DMS 273 (cell line): ENCODE results near the gene TRIM29.
A peak's percentile ranks its signal among the peaks of the same experiment; 100 is the strongest.

Source experiments
- DNase-seq: peaks from one replicate; lab custom pipeline; 2025; ENCODE audit not compliant: unreplicated experiment; lab: John Stamatoyannopoulos, UW

TRIM29 gene

GRCh38 chr11:120097721-120098385 lies 40.1 kb downstream of the TRIM29 start:
- DNase-seq, result no peak

GRCh38 chr11:120096369-120097191 lies 41.3 kb downstream of the TRIM29 start:
- no peak for DNase-seq

- no peak for DNase-seq
Measured at GRCh38 chr11:120095516-120095915, 42.4 kb downstream of the TRIM29 start.

- no peak for DNase-seq
Measured at GRCh38 chr11:120091701-120092100, 46.2 kb downstream of the TRIM29 start.

GRCh38 chr11:120091121-120091520 lies 46.8 kb downstream of the TRIM29 start:
- no peak for DNase-seq

GRCh38 chr11:120090411-120090810 lies 47.5 kb downstream of the TRIM29 start:
- no peak for DNase-seq

DNA sequence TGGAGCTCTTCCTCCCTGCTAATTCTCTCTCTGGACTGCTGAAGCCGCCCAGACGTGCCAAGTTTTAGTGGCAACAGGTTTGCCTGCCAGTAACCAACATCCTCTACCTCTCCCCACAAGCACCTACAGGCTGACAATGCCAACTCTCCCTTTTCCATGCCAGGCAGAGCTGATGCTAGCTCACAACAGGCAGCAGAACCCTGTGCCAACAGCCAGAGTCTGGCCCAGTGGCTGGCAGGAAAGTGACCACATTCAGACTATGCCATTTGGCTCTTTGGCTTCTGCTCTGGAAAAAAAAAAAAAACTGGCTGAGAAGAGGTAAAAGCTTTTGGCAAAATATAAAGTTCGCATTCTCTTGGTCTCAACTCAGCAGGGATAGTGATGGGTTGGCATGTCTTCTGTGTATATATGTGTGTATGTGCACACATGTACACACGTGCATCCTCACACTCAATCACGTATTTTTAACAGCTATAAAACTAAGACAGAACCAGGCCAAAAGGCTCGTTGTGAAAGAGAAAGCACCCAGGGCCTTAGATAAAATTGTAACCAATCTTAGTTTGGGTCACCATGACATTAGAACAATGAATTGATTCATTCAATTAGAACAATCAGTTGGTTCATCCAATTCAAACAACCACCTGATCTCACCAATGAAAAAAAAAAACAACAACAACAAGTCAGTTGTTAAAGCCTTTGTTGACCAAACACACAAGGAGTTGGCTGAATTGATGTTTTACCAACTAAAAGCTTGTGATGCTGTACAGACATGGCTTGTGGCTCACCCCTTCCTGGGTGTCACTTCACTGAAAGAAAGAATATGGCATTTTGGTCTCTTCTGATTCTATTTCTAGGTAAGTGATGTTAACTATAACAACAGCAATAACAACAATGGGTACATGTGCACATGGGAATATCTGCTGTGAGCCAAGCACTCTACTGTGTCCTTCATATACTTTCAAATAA lies 48.6 kb downstream of the TRIM29 start:
- no peak for DNase-seq

DNA sequence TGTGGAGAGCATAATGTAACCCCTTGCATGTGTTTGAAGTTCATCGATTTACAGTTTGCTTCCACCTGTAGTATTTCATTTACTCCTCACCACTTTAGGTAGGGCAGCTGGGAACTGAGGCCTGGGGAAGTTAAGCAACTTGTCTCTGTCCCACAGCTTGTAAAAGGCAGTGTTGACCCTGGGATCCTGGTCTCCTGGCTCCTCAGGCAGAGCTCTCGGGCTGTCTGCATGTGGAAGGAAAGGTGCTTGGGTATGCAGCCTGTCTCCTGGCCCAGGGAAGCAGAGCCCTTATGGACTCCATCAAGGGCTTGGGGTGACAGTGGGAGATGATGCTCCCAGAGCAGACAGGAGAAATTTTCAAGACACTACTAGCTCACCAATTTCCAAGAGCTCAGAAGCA lies 49.9 kb downstream of the TRIM29 start:
- no peak for DNase-seq

GRCh38 chr11:120086651-120087050 lies 51.3 kb downstream of the TRIM29 start:
- no peak for DNase-seq

DNA sequence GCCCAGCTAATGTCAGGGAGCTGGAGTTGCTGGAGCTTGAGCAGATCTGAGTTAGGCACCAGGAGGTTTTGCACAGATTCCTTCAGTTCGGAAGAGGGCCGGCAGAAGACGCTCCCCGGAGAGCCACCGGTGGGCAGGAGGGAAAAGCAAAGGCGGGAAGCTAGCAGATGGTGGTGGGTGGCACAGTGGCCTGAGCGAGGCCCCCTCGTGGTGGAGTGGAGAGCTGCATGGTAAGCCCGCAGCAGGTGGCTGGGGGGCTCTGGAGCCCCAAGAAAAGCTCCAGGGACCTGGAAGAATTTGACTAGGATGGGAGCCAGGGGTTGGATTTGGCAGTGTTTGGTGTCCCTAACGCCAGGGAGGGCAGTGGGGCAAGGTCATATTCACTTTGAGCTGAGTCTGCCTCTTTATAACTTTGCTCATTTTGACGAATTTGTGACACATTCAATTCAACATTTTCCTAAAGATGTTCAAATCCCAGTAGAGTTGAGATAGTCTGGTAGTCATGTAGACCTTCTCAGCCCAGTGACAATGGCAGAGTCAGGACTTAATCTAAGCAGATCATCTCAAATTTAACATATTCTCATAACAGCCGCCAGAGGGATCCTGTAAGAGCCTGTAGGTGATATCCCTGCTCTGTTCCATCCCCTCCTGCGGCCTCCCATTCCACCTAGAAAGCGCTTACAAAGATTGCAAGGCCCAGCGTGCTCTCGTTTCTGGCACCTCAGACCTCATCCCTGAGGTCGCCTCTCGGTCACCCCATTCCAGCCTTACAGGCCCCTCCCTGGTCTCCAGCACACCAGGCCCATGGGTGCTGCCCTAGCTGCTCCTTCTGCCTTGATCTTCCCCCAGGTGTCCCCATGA lies 57.9 kb downstream of the TRIM29 start:
- DNase-seq, result peak; percentile 40

DNA sequence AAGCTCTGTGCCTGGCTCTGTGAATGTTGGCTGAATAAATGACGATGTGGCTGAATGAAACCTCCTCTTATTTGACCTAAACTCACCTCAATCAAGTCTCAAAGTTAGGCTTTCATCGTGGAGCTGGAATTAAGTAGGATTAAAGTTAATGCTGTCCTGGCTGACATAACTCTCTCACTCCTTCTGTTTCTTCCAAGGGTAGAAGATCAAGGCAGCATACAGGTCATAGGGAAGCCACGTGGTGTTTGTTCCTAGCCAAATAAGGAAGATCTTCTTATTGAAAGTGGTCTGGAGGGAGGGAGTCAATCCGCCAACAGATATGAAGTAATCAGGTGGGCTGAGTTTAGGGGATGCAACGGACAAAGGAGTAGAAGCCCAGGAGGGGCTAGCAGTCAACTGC lies 59.5 kb downstream of the TRIM29 start:
- DNase-seq, result no peak

- peak; percentile 30 for DNase-seq
Measured at GRCh38 chr11:120074076-120074475, 63.8 kb downstream of the TRIM29 start.

DNA sequence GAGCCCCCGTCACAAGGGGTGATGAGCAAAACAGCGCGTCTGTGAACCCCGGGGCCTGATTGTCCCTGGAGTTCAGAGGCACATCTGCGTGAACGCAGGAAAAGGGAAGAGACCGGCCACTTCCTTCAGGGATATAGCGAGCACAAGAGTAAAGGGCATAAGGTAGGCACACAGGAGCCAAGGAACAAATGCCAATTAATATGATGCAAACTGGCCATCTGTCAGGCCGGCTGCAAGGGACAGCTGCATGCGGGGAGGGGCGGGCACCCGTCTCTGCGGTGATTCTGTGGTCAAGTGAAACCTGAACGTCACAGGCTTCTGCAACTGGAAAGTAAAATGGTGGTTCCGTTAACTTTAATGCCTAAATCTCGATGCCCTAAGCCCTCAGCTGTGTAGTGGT lies 64.7 kb downstream of the TRIM29 start:
- peak; percentile 89 for DNase-seq

- peak; percentile 63 for DNase-seq
Measured at GRCh38 chr11:120068114-120068573, 69.8 kb downstream of the TRIM29 start.

GRCh38 chr11:120067438-120068113 lies 70.3 kb downstream of the TRIM29 start:
- DNase-seq, result no peak

DNA sequence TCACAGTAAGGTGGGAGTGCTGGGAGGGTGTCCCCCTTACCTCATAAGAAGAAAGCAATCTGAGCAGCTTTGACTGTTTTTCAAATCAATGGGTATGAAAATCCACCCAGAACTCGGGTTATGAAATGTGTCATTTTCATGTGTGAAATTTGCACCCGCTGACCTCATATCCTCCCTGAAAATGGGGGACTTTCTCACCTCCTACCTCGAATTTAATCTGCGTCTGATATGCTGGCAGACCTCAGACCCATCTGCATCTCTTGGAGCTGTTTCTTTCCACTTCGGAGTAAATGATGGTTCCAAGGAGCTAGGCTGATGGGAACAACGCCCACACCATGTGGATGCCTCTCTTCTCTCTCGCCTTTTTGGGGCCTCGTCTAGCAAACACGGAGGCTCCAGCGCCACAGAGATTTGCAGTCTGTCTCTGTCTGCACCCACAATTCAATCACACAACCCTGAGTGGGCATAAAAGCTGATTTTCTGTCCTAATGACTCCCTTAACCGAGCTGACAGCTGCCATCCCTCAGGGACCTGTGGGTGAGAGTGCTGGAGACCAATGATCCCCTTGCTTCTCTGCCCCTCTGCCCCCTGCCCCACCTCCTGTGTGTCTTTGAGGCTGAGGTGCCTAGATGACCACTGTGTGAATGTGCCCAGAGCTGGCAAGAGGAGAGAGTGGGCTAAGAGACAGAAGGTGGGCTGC lies 71.0 kb downstream of the TRIM29 start:
- DNase-seq, result no peak

GRCh38 chr11:120065876-120066275 lies 72.0 kb downstream of the TRIM29 start:
- no peak for DNase-seq

DNA sequence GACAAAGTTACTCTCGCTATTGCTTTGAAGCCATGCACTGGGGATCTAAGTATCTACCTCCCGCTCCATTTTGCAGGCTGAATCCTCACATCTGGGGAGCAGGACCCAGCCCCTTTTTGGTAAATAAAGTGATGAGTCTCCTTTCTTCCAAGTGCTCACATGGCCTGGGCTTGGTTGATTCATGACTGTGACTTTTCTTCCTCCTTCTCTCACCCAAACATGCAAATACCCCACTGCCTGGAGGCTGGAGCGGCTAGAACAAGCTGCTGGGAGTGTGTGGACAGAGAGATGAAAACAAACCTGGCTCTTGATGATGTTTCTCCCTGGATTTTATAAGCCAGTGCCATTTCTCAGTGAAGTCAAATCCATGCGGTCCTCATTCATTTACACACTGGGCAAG lies 72.7 kb downstream of the TRIM29 start:
- no peak for DNase-seq

GRCh38 chr11:120064341-120064740 lies 73.6 kb downstream of the TRIM29 start:
- no peak for DNase-seq
